Prostate gland (tissue), 2 donors: Measurements from ENCODE around the gene PURA. TPM values are rescaled to one million over a fixed set of nuclear protein-coding genes. Genes with fewer than 3 reads are reported as not detected.

ENCODE experiments used
- DNase-seq: peaks from one replicate; pipeline ENCODE4 v3.0.0-alpha.2; 2019; ENCODE audit warnings: low spot score
- H3K27ac ChIP-seq, 2 donors: fragments of 200-600 bp; sonication (generic); 2 replicates each; pipeline ENCODE4 v1.5.1; 2017 to 2019
- H3K27me3 ChIP-seq: fragments of 200-600 bp; sonication (generic); replicated peaks from 2 replicates; pipeline ENCODE4 v1.5.1; 2019; ENCODE audit not compliant: insufficient read depth
- H3K36me3 ChIP-seq, 2 donors: fragments of 200-600 bp; sonication (generic); 1 replicate in 1 of 2; 2 replicates in 1 of 2; pipeline versions ENCODE4 v1.5.1 to v1.8.1; 2017 to 2019
- H3K4me1 ChIP-seq: fragments of 200-600 bp; sonication (generic); replicated peaks from 2 replicates; pipeline ENCODE4 v1.5.1; 2019
- H3K4me3 ChIP-seq, 2 donors: fragments of 200-600 bp; sonication (generic); 2 replicates each; pipeline ENCODE4 v1.5.1; 2017 to 2019
- H3K9me3 ChIP-seq: fragments of 200-600 bp; sonication (generic); 2 replicates; pipeline ENCODE4 v1.5.1; 2017
- CTCF ChIP-seq, 4 experiments: fragments of 200-600 bp in 2 of 4; fragments of 450-650 bp in 2 of 4; sonication (generic) in 2 of 4; IDR thresholded peaks; 1 replicate in 3 of 4; 2 replicates in 1 of 4; pipeline ENCODE4 v1.5.1; 2016 to 2019; ENCODE audit warnings: antibody characterized with exemption in 4 of 4, mild to moderate bottlenecking in 2 of 4, moderate library complexity in 2 of 4
- POLR2A ChIP-seq: fragments of 450-650 bp; IDR thresholded peaks from one replicate; pipeline ENCODE4 v1.6.1; 2016; ENCODE audit warnings: antibody characterized with exemption, mild to moderate bottlenecking
- POLR2AphosphoS5 ChIP-seq: sonication (generic); formaldehyde crosslinking; IDR thresholded peaks from one replicate; pipeline ENCODE4 v1.6.1; 2017; ENCODE audit warnings: antibody characterized with exemption
- WGBS: methylation state at CpG from one replicate; pipeline ENCODE4 v1.1.5; 2018; 5-methylcytosine and 5-hydroxymethylcytosine counted together
- intact Hi-C: fragments of 100-400 bp; cut with DNase I; formaldehyde crosslinking; loops from one replicate; pipeline ENCODE4 v1.14.2; 2022
- total RNA-seq, 2 donors: library from RNA; depleted of rRNA; stranded (reverse); fragments of >200 nt; gene quantifications; one replicate each; pipeline ENCODE4 v1.1.0, GENCODE V29; 2016

The PURA gene
- total RNA-seq, 2 donors from 2014 or later: 24.2 to 27.2 TPM

- no peaks in the 10 kb centered on the region for H3K9me3 ChIP-seq
- peak overlapping the region in 1 of 2 donors; percentile 94 for H3K27ac ChIP-seq
- intact Hi-C loops: loop anchor here (5.0 kb wide), 1 partner anchor 35 kb away; no protein-coding TSS in a partner anchor
- H3K27me3 ChIP-seq: no peaks in the 10 kb centered on the region
- WGBS: 74% methylated on average over 8 of the region's 8 CpGs
- no peaks in the 10 kb centered on the region for H3K36me3 ChIP-seq
- no peak overlapping the region for H3K4me3 ChIP-seq
- no peak for DNase-seq
- peaks cover 11% of the 10 kb centered on the region for H3K4me1 ChIP-seq
- no peak for TF ChIP-seq POLR2A
- TF ChIP-seq POLR2AphosphoS5: no peak
- no peak for TF ChIP-seq CTCF (IDR thresholded peaks at IDR 0.05)
Measured at GRCh38 chr5:140111859-140112551, 1.9 kb upstream of the PURA start.

GRCh38 chr5:140112685-140113179 lies 1.2 kb upstream of the PURA start:
- Histone ChIP-seq H3K27me3 (no peaks in the 10 kb centered on the region), H3K9me3 (no peaks in the 10 kb centered on the region), H3K4me3 (peak overlapping the region; percentile 61 to 67), H3K4me1 (peaks cover 15% of the 10 kb centered on the region), H3K27ac (peak overlapping the region; percentile 87 to 94), H3K36me3 (no peaks in the 10 kb centered on the region)
- intact Hi-C loops: loop anchor here (5.0 kb wide), 1 partner anchor 35 kb away; no protein-coding TSS in a partner anchor
- WGBS: 34% methylated on average over 10 of the region's 13 CpGs
- TF ChIP-seq POLR2AphosphoS5 (no peak), CTCF (IDR thresholded peaks at IDR 0.05) (no peak), POLR2A (no peak)
- no peak for DNase-seq

GRCh38 chr5:140113180-140113698 lies 670 bp upstream of the PURA start:
- no peaks in the 10 kb centered on the region for H3K36me3 ChIP-seq
- peak overlapping the region; percentile 61 to 67 for H3K4me3 ChIP-seq
- intact Hi-C loops: loop anchor here (5.0 kb wide), 1 partner anchor 34 kb away; no protein-coding TSS in a partner anchor
- no peaks in the 10 kb centered on the region for H3K27me3 ChIP-seq
- DNase-seq: no peak
- H3K27ac ChIP-seq: peak overlapping the region; percentile 87 to 94
- TF ChIP-seq POLR2AphosphoS5: no peak
- no peaks in the 10 kb centered on the region for H3K9me3 ChIP-seq
- 2% methylated on average over 14 of the region's 28 CpGs for WGBS
- H3K4me1 ChIP-seq: peaks cover 19% of the 10 kb centered on the region

GRCh38 chr5:140114341-140115185 lies 654 bp downstream of the PURA start:
- H3K9me3 ChIP-seq: no peaks in the 10 kb centered on the region
- peak overlapping the region; percentile 61 to 67 for H3K4me3 ChIP-seq
- peak in 1 of 4 experiments; percentile 12 for TF ChIP-seq CTCF (IDR thresholded peaks at IDR 0.05)
- no peak for TF ChIP-seq POLR2AphosphoS5
- peak; percentile 40 for TF ChIP-seq POLR2A
- no peaks in the 10 kb centered on the region for H3K36me3 ChIP-seq
- no peaks in the 10 kb centered on the region for H3K27me3 ChIP-seq
- H3K4me1 ChIP-seq: peaks cover 19% of the 10 kb centered on the region
- WGBS: 4% methylated on average over 54 of the region's 65 CpGs
- DNase-seq: peak; percentile 57
- intact Hi-C loops: loop anchor here (5.0 kb wide), 1 partner anchor 33 kb away; no protein-coding TSS in a partner anchor
- H3K27ac ChIP-seq: peak overlapping the region; percentile 87 to 94

GRCh38 chr5:140115186-140115500 lies 1.2 kb downstream of the PURA start:
- TF ChIP-seq POLR2A (no peak), CTCF (IDR thresholded peaks at IDR 0.05) (no peak), POLR2AphosphoS5 (no peak)
- peak overlapping the region; percentile 61 to 67 for H3K4me3 ChIP-seq
- intact Hi-C loops: no loop called here
- H3K27ac ChIP-seq: peak overlapping the region; percentile 87 to 94
- peaks cover 19% of the 10 kb centered on the region for H3K4me1 ChIP-seq
- no peaks in the 10 kb centered on the region for H3K9me3 ChIP-seq
- H3K27me3 ChIP-seq: no peaks in the 10 kb centered on the region
- WGBS: 54% methylated on average over 1 of the region's 1 CpG
- no peaks in the 10 kb centered on the region for H3K36me3 ChIP-seq
- no peak for DNase-seq
